ENCODE results near the gene S100A3.

The S100A3 gene

GRCh38 chr1:153505576-153505975, 43.5 kb downstream of the S100A3 start:
- H3K79me2 ChIP-seq (ENCODE audit: low read length): no peaks in the 10 kb centered on the region
- no peaks in the 10 kb centered on the region for H4K20me1 ChIP-seq (ENCODE audit: insufficient read depth, low read length)
- TF ChIP-seq CTCF (IDR thresholded peaks at IDR 0.05; ENCODE audit: low read depth, low read length): no peak
- TF ChIP-seq EZH2phosphoT487 (IDR thresholded peaks at IDR 0.05; ENCODE audit: low read depth): no peak
- no peak overlapping the region for H3K27ac ChIP-seq (ENCODE audit: low read length)
- no peaks in the 10 kb centered on the region for H3K9me3 ChIP-seq (ENCODE audit: insufficient read depth, low read length)
- no peak overlapping the region for H2AFZ ChIP-seq (ENCODE audit: low read depth, low read length)
- H3K27me3 ChIP-seq (ENCODE audit: low read depth, low read length): 0 out of 2 replicates have a peak, but pooled peaks cover 3% of the 10 kb centered on the region
- no peak overlapping the region for H3K4me3 ChIP-seq (ENCODE audit: low read length)
- no peaks in the 10 kb centered on the region for H3K36me3 ChIP-seq (replicated peaks; ENCODE audit: low read depth, low read length)
- no peak overlapping the region for H3K9ac ChIP-seq (ENCODE audit: low read length)
- no peak overlapping the region for H3K4me2 ChIP-seq (ENCODE audit: low read length)
- H3K4me1 ChIP-seq (ENCODE audit: low read length): 0 out of 2 replicates have a peak, but pooled peaks cover 2% of the 10 kb centered on the region

- Histone ChIP-seq H3K4me1 (ENCODE audit: low read length) (no peaks in the 10 kb centered on the region), H3K4me3 (ENCODE audit: low read length) (no peak overlapping the region), H3K27me3 (ENCODE audit: low read depth, low read length) (peaks cover 18% of the 10 kb centered on the region; the same call in 1 of the 2 replicates), H3K79me2 (ENCODE audit: low read length) (no peaks in the 10 kb centered on the region), H3K27ac (ENCODE audit: low read length) (no peak overlapping the region), H3K9ac (ENCODE audit: low read length) (no peak overlapping the region), H3K9me3 (ENCODE audit: insufficient read depth, low read length) (no peaks in the 10 kb centered on the region), H3K36me3 (replicated peaks; ENCODE audit: low read depth, low read length) (no peaks in the 10 kb centered on the region), H3K4me2 (ENCODE audit: low read length) (no peak overlapping the region), H4K20me1 (ENCODE audit: insufficient read depth, low read length) (no peaks in the 10 kb centered on the region), H2AFZ (ENCODE audit: low read depth, low read length) (no peak overlapping the region)
- no peak for TF ChIP-seq EZH2phosphoT487 (IDR thresholded peaks at IDR 0.05; ENCODE audit: low read depth)
- no peak for TF ChIP-seq CTCF (IDR thresholded peaks at IDR 0.05; ENCODE audit: low read depth, low read length)
Observed at GRCh38 chr1:153503766-153504165, 45.3 kb downstream of the S100A3 start.

- no peak overlapping the region for H2AFZ ChIP-seq (ENCODE audit: low read depth, low read length)
- no peak overlapping the region for H3K4me2 ChIP-seq (ENCODE audit: low read length)
- H3K9me3 ChIP-seq (ENCODE audit: insufficient read depth, low read length): no peaks in the 10 kb centered on the region
- H3K36me3 ChIP-seq (replicated peaks; ENCODE audit: low read depth, low read length): no peaks in the 10 kb centered on the region
- no peaks in the 10 kb centered on the region for H4K20me1 ChIP-seq (ENCODE audit: insufficient read depth, low read length)
- no peak overlapping the region for H3K27ac ChIP-seq (ENCODE audit: low read length)
- no peak overlapping the region for H3K9ac ChIP-seq (ENCODE audit: low read length)
- TF ChIP-seq EZH2phosphoT487 (IDR thresholded peaks at IDR 0.05; ENCODE audit: low read depth) (no peak), CTCF (IDR thresholded peaks at IDR 0.05; ENCODE audit: low read depth, low read length) (no peak)
- H3K4me1 ChIP-seq (ENCODE audit: low read length): no peaks in the 10 kb centered on the region
- H3K79me2 ChIP-seq (ENCODE audit: low read length): no peaks in the 10 kb centered on the region
- H3K27me3 ChIP-seq (ENCODE audit: low read depth, low read length): peaks cover 42% of the 10 kb centered on the region
- no peak overlapping the region for H3K4me3 ChIP-seq (ENCODE audit: low read length)
Observed at GRCh38 chr1:153498746-153499145, 50.3 kb downstream of the S100A3 start.
